HG03520 (cell line): ENCODE data around the gene CDC14A.
"Not testable (repeated sequence)": the region's sequence is repeated elsewhere in the genome, so short reads cannot be mapped to it uniquely, and the experiment has no call there.

Experiments
- ATAC-seq: cut with Tn5 transposase; IDR thresholded peaks from one replicate; pipeline ENCODE4 v1.9.1; 2021; ENCODE audit warnings: mild to moderate bottlenecking, moderate library complexity; ENCODE audit not compliant: unreplicated experiment

CDC14A gene

GRCh38 chr1:100352267-100353070 is at the start of gene CDC14A:
CDC14A (plus strand) TSS chr1:100352506; CDS start chr1:100352955, 449 bp downstream.
- ATAC-seq = peak; percentile 62

- no peak for ATAC-seq
Observed at GRCh38 chr1:100302739-100303138, 49.6 kb upstream of the CDC14A start.

GRCh38 chr1:100304227-100304626 is 48.1 kb upstream of the CDC14A start:
- no peak for ATAC-seq

- ATAC-seq = no peak
Observed at GRCh38 chr1:100304921-100305320, 47.4 kb upstream of the CDC14A start.

GRCh38 chr1:100305954-100306353 is 46.4 kb upstream of the CDC14A start:
- ATAC-seq = no peak

- ATAC-seq = no peak
Observed at GRCh38 chr1:100306735-100307313, 45.5 kb upstream of the CDC14A start.

- peak; percentile 69 for ATAC-seq
Observed at GRCh38 chr1:100308777-100309176, 43.5 kb upstream of the CDC14A start.

GRCh38 chr1:100309863-100310262 is 42.4 kb upstream of the CDC14A start:
- no peak for ATAC-seq

GRCh38 chr1:100313382-100313781 is 38.9 kb upstream of the CDC14A start:
- no peak for ATAC-seq

GRCh38 chr1:100316622-100317021 is 35.7 kb upstream of the CDC14A start:
- no peak for ATAC-seq

- no peak for ATAC-seq
Observed at GRCh38 chr1:100320311-100321099, 31.8 kb upstream of the CDC14A start.

- ATAC-seq = no peak
Observed at GRCh38 chr1:100321100-100321493, 31.2 kb upstream of the CDC14A start.

GRCh38 chr1:100321506-100321905 is 30.8 kb upstream of the CDC14A start:
- ATAC-seq = no peak

GRCh38 chr1:100322436-100323211 is 29.7 kb upstream of the CDC14A start:
- ATAC-seq = no peak

GRCh38 chr1:100323419-100324106 is 28.7 kb upstream of the CDC14A start:
- ATAC-seq = no peak

- ATAC-seq = no peak
Observed at GRCh38 chr1:100325415-100326324, 26.6 kb upstream of the CDC14A start.

- ATAC-seq = not testable (repeated sequence)
Observed at GRCh38 chr1:100326325-100326670, 26.0 kb upstream of the CDC14A start.

- ATAC-seq = no peak
Observed at GRCh38 chr1:100328133-100328532, 24.2 kb upstream of the CDC14A start.

GRCh38 chr1:100331146-100331545 is 21.2 kb upstream of the CDC14A start:
- ATAC-seq = not testable (repeated sequence)
